K562 (cell line): Measurements from ENCODE around the gene ADTRP. TPM values are rescaled to one million over a fixed set of nuclear protein-coding genes. Genes with fewer than 3 reads are reported as not detected.

Source experiments
- ATAC-seq: fragments of 200-7000 bp; cut with Tn5 transposase; 3 replicates; pipeline ENCODE4 v1.9.1; 2020; ENCODE audit warnings: moderate library complexity
- BruUV-seq: library from RNA; stranded (reverse); fragments of 400-500 nt; replicated peaks from 2 replicates; lab custom pipeline; 2021; lab: Mats Ljungman, UMichigan
- CTCF ChIA-PET: fragments of 300-600 bp; formaldehyde crosslinking; extraction: SDS; loops from one replicate; lab custom pipeline; 2021; ENCODE audit warnings: low intra/inter-chr PET ratio; lab: Yijun Ruan, JAX
- POLR2A ChIA-PET: fragments of 300-600, 350-650 bp; sonication (Branson Sonifier 250); formaldehyde crosslinking; extraction: SDS; loops from one replicate; lab custom pipeline; 2021; ENCODE audit warnings: antibody characterized with exemption, inconsistent platforms; lab: Yijun Ruan, JAX
- DNase-seq, 4 experiments: peaks; one replicate each; pipeline versions ENCODE4 v3.0.0 to v3.0.0-alpha.2; 2011 to 2018; ENCODE audit warnings: low spot score in 3 of 4, mixed read lengths in 3 of 4; ENCODE audit errors: extremely low read depth in 1 of 4
- FAIRE-seq: peaks from 2 replicates; lab custom pipeline; 2011; peaks lifted over from hg19 to GRCh38; lab: Jason Lieb, UNC
- H2AFZ ChIP-seq: 2 replicates; pipeline ENCODE4 v1.6.0; 2011; ENCODE audit warnings: low read depth, low read length, control low read depth, inconsistent platforms
- H3K27ac ChIP-seq: fragments of 200-600 bp; 3 replicates; pipeline ENCODE4 v1.8.0; 2011; ENCODE audit warnings: low read depth, mild to moderate bottlenecking, control low read depth, inconsistent platforms, low read length, moderate library complexity, mixed read lengths; ENCODE audit errors: extremely low read depth
- H3K27me3 ChIP-seq, 2 experiments: fragments of 300-600 bp in 1 of 2; 2 replicates in 1 of 2; 3 replicates in 1 of 2; pipeline versions ENCODE4 v1.6.0 to v1.8.0; 2011; ENCODE audit warnings: inconsistent platforms in 2 of 2, low read length in 2 of 2, mild to moderate bottlenecking in 1 of 2, mixed read lengths in 1 of 2, moderate library complexity in 1 of 2; ENCODE audit not compliant: control insufficient read depth in 2 of 2, insufficient read depth in 2 of 2
- H3K36me3 ChIP-seq: fragments of 300-600 bp; 3 replicates; pipeline ENCODE4 v1.8.0; 2011; ENCODE audit warnings: mild to moderate bottlenecking, low read length, inconsistent platforms; ENCODE audit not compliant: control insufficient read depth, insufficient read depth
- H3K4me1 ChIP-seq, 2 experiments: fragments of 200-600 bp in 1 of 2; replicated peaks in 1 of 2; 2 replicates in 1 of 2; 3 replicates in 1 of 2; pipeline versions ENCODE4 v1.5.1 to v1.8.0; 2011; ENCODE audit warnings: inconsistent platforms in 2 of 2, low read length in 2 of 2, mild to moderate bottlenecking in 1 of 2, mixed read lengths in 1 of 2, moderate library complexity in 1 of 2; ENCODE audit not compliant: control insufficient read depth in 2 of 2, insufficient read depth in 2 of 2
- H3K4me2 ChIP-seq: 2 replicates; pipeline ENCODE4 v1.6.1; 2011; ENCODE audit warnings: low read length, control low read depth, inconsistent platforms, mixed read lengths; ENCODE audit not compliant: insufficient read depth
- H3K4me3 ChIP-seq: fragments of 200-600 bp; sonication (generic), shearing (Covaris generic); 2 replicates; pipeline ENCODE4 v1.5.1; 2016; ENCODE audit warnings: control low read depth, inconsistent platforms
- H3K79me2 ChIP-seq: fragments of 200-600 bp; 3 replicates; pipeline ENCODE4 v1.8.0; 2011; ENCODE audit warnings: low read length, inconsistent platforms; ENCODE audit not compliant: control insufficient read depth, insufficient read depth
- H3K9ac ChIP-seq, 2 experiments: 2 replicates each; pipeline versions ENCODE4 v1.6.0 to v1.6.1; 2011; ENCODE audit warnings: low read depth in 2 of 2, low read length in 2 of 2, control low read depth in 1 of 2, inconsistent platforms in 1 of 2, mild to moderate bottlenecking in 1 of 2, mixed read lengths in 1 of 2; ENCODE audit not compliant: insufficient read depth in 1 of 2
- H3K9me1 ChIP-seq: one replicate; pipeline ENCODE4 v1.6.0; 2011; ENCODE audit warnings: inconsistent platforms, mild to moderate bottlenecking, low read length, moderate library complexity; ENCODE audit not compliant: control insufficient read depth, insufficient read depth
- H3K9me3 ChIP-seq: replicated peaks from 2 replicates; pipeline ENCODE4 v1.5.1; 2011; ENCODE audit warnings: low read depth, low read length, inconsistent platforms; ENCODE audit not compliant: control insufficient read depth, insufficient read depth
- H4K20me1 ChIP-seq: replicated peaks from 2 replicates; pipeline ENCODE4 v1.6.1; 2011; ENCODE audit warnings: low read length, inconsistent platforms, mixed read lengths; ENCODE audit not compliant: control insufficient read depth, insufficient read depth
- CHD2 ChIP-seq: IDR thresholded peaks from 2 replicates; pipeline ENCODE4 v1.6.1; 2011; ENCODE audit warnings: low read depth, low read length
- CTCF ChIP-seq, 3 experiments: IDR thresholded peaks in 2 of 3; conservative IDR thresholded peaks in 1 of 3; 2 replicates each; pipeline ENCODE4 v1.5.1; 2011 to 2012; ENCODE audit warnings: low read length in 3 of 3, mild to moderate bottlenecking in 3 of 3, control low read depth in 2 of 3, improper control_type of control experiment in 1 of 3, inconsistent platforms in 1 of 3, low read depth in 1 of 3, mixed read lengths in 1 of 3, moderate library complexity in 1 of 3; ENCODE audit not compliant: insufficient read depth in 2 of 3
- HDAC2 ChIP-seq: fragments of 450-650 bp; IDR thresholded peaks from 2 replicates; pipeline ENCODE4 v1.6.1; 2016; ENCODE audit warnings: mild to moderate bottlenecking
- MAFK ChIP-seq: IDR thresholded peaks from 2 replicates; pipeline ENCODE4 v1.6.1; 2011; ENCODE audit warnings: low read length, improper control_type of control experiment
- MXD1 ChIP-seq: fragments of 250-450 bp; sonication (Bioruptor Pico); IDR thresholded peaks from 2 replicates; pipeline ENCODE4 v1.8.0; 2021; ENCODE audit warnings: borderline replicate concordance, mild to moderate bottlenecking, moderate library complexity; ENCODE audit not compliant: poor library complexity, severe bottlenecking
- MYNN ChIP-seq, 2 experiments: sonication (generic); formaldehyde crosslinking in 1 of 2; IDR thresholded peaks; 2 replicates each; pipeline versions ENCODE4 v1.5.0 to v1.6.1; 2016 to 2020; ENCODE audit warnings: antibody characterized with exemption in 1 of 2, missing genetic modification reagents in 1 of 2
- NCOA4 ChIP-seq: fragments of 450-650 bp; IDR thresholded peaks from 2 replicates; pipeline ENCODE4 v1.6.1; 2018; ENCODE audit warnings: mild to moderate bottlenecking; ENCODE audit not compliant: partially characterized antibody
- RB1 ChIP-seq: fragments of 450-650 bp; IDR thresholded peaks from 2 replicates; pipeline ENCODE4 v1.6.1; 2017; ENCODE audit warnings: low read depth, mild to moderate bottlenecking
- RCOR1 ChIP-seq, 2 experiments: IDR thresholded peaks; 2 replicates each; pipeline ENCODE4 v1.6.1; 2012; ENCODE audit warnings: low read depth in 2 of 2, low read length in 2 of 2, borderline replicate concordance in 1 of 2, improper control_type of control experiment in 1 of 2
- SMAD2 ChIP-seq: fragments of 150-350 bp; IDR thresholded peaks from 2 replicates; pipeline ENCODE4 v1.6.1; 2014; ENCODE audit warnings: low read depth, mild to moderate bottlenecking, low read length
- SP1 ChIP-seq: sonication (generic); formaldehyde crosslinking; IDR thresholded peaks from 2 replicates; pipeline ENCODE4 v1.8.1; 2022; ENCODE audit warnings: mild to moderate bottlenecking, missing genetic modification reagents
- VEZF1 ChIP-seq: fragments of 200-800 bp; sonication (Bioruptor generic); IDR thresholded peaks from 2 replicates; pipeline ENCODE4 v1.6.1; 2017; ENCODE audit warnings: missing genetic modification characterization, missing compliant biosample characterization
- ZNF133 ChIP-seq: fragments of 250-450 bp; sonication (Bioruptor Pico); IDR thresholded peaks from 2 replicates; pipeline ENCODE4 v1.4.0; 2020; ENCODE audit warnings: mild to moderate bottlenecking
- ZNF274 ChIP-seq: IDR thresholded peaks from 2 replicates; pipeline ENCODE4 v1.6.1; 2011; ENCODE audit warnings: low read depth, mild to moderate bottlenecking, low read length, moderate library complexity, borderline replicate concordance
- ZNF583 ChIP-seq: fragments of 250-450 bp; sonication (Bioruptor Pico); IDR thresholded peaks from 2 replicates; pipeline ENCODE4 v1.4.0; 2020
- WGBS: fragments of 100-300 bp; shearing (Covaris generic); methylation state at CpG from one replicate; pipeline ENCODE4 v1.1.6; 2016; ENCODE audit warnings: low coverage, mixed read lengths; ENCODE audit not compliant: insufficient coverage; ENCODE audit errors: missing lambda C conversion rate; 5-methylcytosine and 5-hydroxymethylcytosine counted together
- in situ Hi-C: fragments of 300-500 bp; cut with MboI; formaldehyde crosslinking; loops from 4 replicates; pipeline ENCODE4 v1.15.0; 2018; ENCODE audit warnings: inconsistent platforms, mixed read lengths
- intact Hi-C: fragments of 100-400 bp; cut with micrococcal nuclease; formaldehyde crosslinking; loops from 2 replicates; pipeline ENCODE4 v1.14.2; 2022
- polyA plus RNA-seq, 8 experiments: library from polyadenylated mRNA; depleted of rRNA in 4 of 8; stranded (reverse) in 5 of 8; unstranded in 3 of 8; fragments of >200 nt; fragmentation: Nextera tagmentation in 2 of 8; fragmentation: Illumina TruSeq in 1 of 8; extraction: Ambion mirVana in 2 of 8; extraction: Trizol in 1 of 8; gene quantifications; 2 replicates each; pipeline versions ENCODE4 v1.2.1 to v1.2.3, GENCODE V29; 2011 to 2014; ENCODE audit warnings: inconsistent platforms in 1 of 8, missing spikeins in 1 of 8
- total RNA-seq, 7 experiments: library from RNA; depleted of rRNA in 6 of 7; stranded (reverse); fragments of >200 nt in 6 of 7; fragmentation: Illumina TruSeq in 2 of 7; extraction: Trizol in 2 of 7; gene quantifications; 2 replicates each; pipeline versions ENCODE4 v1.2.1 to v1.2.3, GENCODE V29; 2011 to 2021; ENCODE audit warnings: low replicate concordance in 1 of 7

Gene ADTRP
- total and polyA plus RNA-seq, 9 of the 15 experiments (the other 6 are each of a cell fraction or from before 2014, with no cell fraction given) = 7.4 to 24.0 (median 13.6) TPM

- ATAC-seq = no peak
- POLR2A ChIA-PET = interaction anchor here (1.1 kb wide), 1 partner anchor 9 kb away, joined by 3 read pairs; no protein-coding TSS in a partner anchor
Measured at GRCh38 chr6:11804135-11804534, 25.5 kb upstream of the ADTRP start.

More at GRCh38 chr6:11804135-11804534, 25.5 kb upstream of the ADTRP start:
- no peak for TF ChIP-seq RB1
- TF ChIP-seq NCOA4 = no peak
- no peak for TF ChIP-seq HDAC2
- TF ChIP-seq ZNF274 = no peak
- TF ChIP-seq SMAD2 = no peak
- TF ChIP-seq MXD1 (CRISPR knock-in tag) = no peak
- TF ChIP-seq MYNN (IDR thresholded peaks at IDR 0.05) = no peak
- no peak for TF ChIP-seq MYNN (CRISPR knock-in tag; IDR thresholded peaks at IDR 0.05)
- no peak for TF ChIP-seq CHD2
- no peak for TF ChIP-seq ZNF133
- TF ChIP-seq ZNF583 (CRISPR knock-in tag) = no peak
- no peak for TF ChIP-seq CTCF (IDR thresholded peaks at IDR 0.05 in 2 of 3, conservative IDR thresholded peaks at IDR 0.05 in 1 of 3; ENCODE audit: insufficient read depth in 2 of 3, low read depth in 1 of 3, low read length in 3 of 3)
- TF ChIP-seq SP1 (CRISPR knock-in tag) = no peak
- TF ChIP-seq MAFK = no peak
- no peak for TF ChIP-seq RCOR1 (IDR thresholded peaks at IDR 0.05; ENCODE audit: borderline replicate concordance in 1 of 2, low read depth in 2 of 2, low read length in 2 of 2)
- TF ChIP-seq VEZF1 (CRISPR knock-in tag) = no peak
- no peak overlapping the region for H3K4me3 ChIP-seq
- H3K9me3 ChIP-seq = no peaks in the 10 kb centered on the region
- in situ Hi-C loops (no loop called here), intact Hi-C loops (no loop called here)
- no peaks in the 10 kb centered on the region for H3K27me3 ChIP-seq
- no peak overlapping the region for H3K9ac ChIP-seq
- H3K36me3 ChIP-seq = no peaks in the 10 kb centered on the region
- no peaks in the 10 kb centered on the region for H4K20me1 ChIP-seq
- no peaks in the 10 kb centered on the region for H3K79me2 ChIP-seq
- no peaks in the 10 kb centered on the region for H3K9me1 ChIP-seq
- H3K4me2 ChIP-seq = no peak overlapping the region
- DNase-seq = no peak
- CTCF ChIA-PET = no interaction called here
- no TSS peak for BruUV-seq
- FAIRE-seq = no peak
- H3K27ac ChIP-seq = no peak overlapping the region
- no peak overlapping the region for H2AFZ ChIP-seq
- peaks cover 5 to 7% of the 10 kb centered on the region in 2 experiments; a peak in 3 of 5 replicates for H3K4me1 ChIP-seq
- WGBS = 75% methylated on average over 6 of the region's 6 CpGs
